ENCODE measurements around the gene UBE2D1. TPM values are rescaled to one million over a fixed set of nuclear protein-coding genes. Genes with fewer than 3 reads are reported as not detected.

The UBE2D1 gene
- total and polyA plus RNA-seq, 2 donors (not counting 3 experiments of a cell fraction or from before 2014, with no cell fraction given) = 13.5 to 14.5 TPM

DNA sequence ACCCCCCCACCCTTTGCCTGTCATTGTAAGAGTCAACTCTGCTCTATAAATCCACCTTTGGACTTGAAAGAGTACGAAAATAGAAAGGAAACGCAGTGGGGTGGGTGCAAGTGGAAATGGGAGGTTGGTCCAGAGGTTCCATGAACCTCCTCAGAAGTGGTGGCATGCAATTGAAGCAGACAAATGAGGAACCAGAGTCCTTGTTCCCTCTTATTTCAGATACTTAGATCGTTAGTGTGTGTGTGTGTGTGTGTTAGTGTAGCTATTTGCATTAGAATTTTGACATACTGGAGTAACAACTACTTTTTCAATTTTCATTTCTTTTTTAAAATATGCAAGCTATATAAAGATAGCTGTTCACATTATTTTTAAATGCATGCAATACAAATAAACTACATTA is 32.3 kb downstream of the UBE2D1 start:
- Histone ChIP-seq H3K9me1 (replicated peaks; ENCODE audit: control insufficient read depth, extremely low read depth, insufficient read depth, low read length) (no peaks in the 10 kb centered on the region), H4K20me1 (replicated peaks; ENCODE audit: control insufficient read depth, extremely low read depth, insufficient read depth, low read length) (no peaks in the 10 kb centered on the region), H3K36me3 (ENCODE audit: control insufficient read depth in 2 of 2, extremely low read depth in 1 of 2, insufficient read depth in 2 of 2, low read length in 2 of 2) (no peaks in the 10 kb centered on the region), H2AFZ (ENCODE audit: low read depth, low read length) (no peak overlapping the region), H3K27me3 (ENCODE audit: control insufficient read depth in 2 of 2, insufficient read depth in 2 of 2, low read length in 2 of 2) (no peaks in the 10 kb centered on the region), H3K9ac (replicated peaks; ENCODE audit: extremely low read depth, insufficient read depth, low read length) (no peak overlapping the region), H3K27ac (ENCODE audit: insufficient read depth, low read depth, low read length) (no peak overlapping the region), H3K9me3 (replicated peaks; ENCODE audit: control insufficient read depth, insufficient read depth, low read length) (no peaks in the 10 kb centered on the region), H3K4me1 (ENCODE audit: control insufficient read depth, extremely low read depth, insufficient read depth, low read length) (no peaks in the 10 kb centered on the region), H3K4me3 (replicated peaks in 1 of 3; ENCODE audit: insufficient read depth in 1 of 3, low read depth in 1 of 3, low read length in 3 of 3) (no peak overlapping the region), H3K79me2 (ENCODE audit: control insufficient read depth, insufficient read depth, low read length) (no peaks in the 10 kb centered on the region), H3K4me2 (ENCODE audit: insufficient read depth, low read length) (no peak overlapping the region)
- ChIA-PET CTCF (interaction anchor here (0.8 to 1.2 kb wide), 5 partner anchors 9 to 25 kb away, joined by 3 to 4 read pairs (median 3); partner anchors contain the start of gene TFAM), POLR2A (no interaction called here)
- intact Hi-C loops (cut with micrococcal nuclease) = no loop called here
- FAIRE-seq (no peak), DNase-seq (ENCODE audit: low read depth, low spot score) (no peak)
- dilution Hi-C loops (cut with MboI; ENCODE audit: extremely low pct_ligation_motif_present, low sequenced_read_pairs) = no loop called here
- BruUV-seq (replicated peaks) = no TSS peak
- no peak for TF ChIP-seq FOS (IDR thresholded peaks at IDR 0.05; ENCODE audit: borderline replicate concordance, insufficient read depth, low read length)
- TF ChIP-seq, protein P1, sequence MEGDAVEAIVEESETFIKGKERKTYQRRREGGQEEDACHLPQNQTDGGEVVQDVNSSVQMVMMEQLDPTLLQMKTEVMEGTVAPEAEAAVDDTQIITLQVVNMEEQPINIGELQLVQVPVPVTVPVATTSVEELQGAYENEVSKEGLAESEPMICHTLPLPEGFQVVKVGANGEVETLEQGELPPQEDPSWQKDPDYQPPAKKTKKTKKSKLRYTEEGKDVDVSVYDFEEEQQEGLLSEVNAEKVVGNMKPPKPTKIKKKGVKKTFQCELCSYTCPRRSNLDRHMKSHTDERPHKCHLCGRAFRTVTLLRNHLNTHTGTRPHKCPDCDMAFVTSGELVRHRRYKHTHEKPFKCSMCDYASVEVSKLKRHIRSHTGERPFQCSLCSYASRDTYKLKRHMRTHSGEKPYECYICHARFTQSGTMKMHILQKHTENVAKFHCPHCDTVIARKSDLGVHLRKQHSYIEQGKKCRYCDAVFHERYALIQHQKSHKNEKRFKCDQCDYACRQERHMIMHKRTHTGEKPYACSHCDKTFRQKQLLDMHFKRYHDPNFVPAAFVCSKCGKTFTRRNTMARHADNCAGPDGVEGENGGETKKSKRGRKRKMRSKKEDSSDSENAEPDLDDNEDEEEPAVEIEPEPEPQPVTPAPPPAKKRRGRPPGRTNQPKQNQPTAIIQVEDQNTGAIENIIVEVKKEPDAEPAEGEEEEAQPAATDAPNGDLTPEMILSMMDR (IDR thresholded peaks at IDR 0.05; ENCODE audit: extremely low read depth in 1 of 2, insufficient read depth in 1 of 2, low read depth in 1 of 2, low read length in 2 of 2) = no peak
- TF ChIP-seq MYC (IDR thresholded peaks at IDR 0.05; ENCODE audit: low read depth, low read length) = no peak
- TF ChIP-seq POLR2A (IDR thresholded peaks at IDR 0.05; ENCODE audit: low read depth, low read length) = no peak
- TF ChIP-seq POLR2AphosphoS5 (IDR thresholded peaks at IDR 0.05; ENCODE audit: insufficient read depth, low read depth, low read length) = no peak
- no peak for TF ChIP-seq EZH2 (IDR thresholded peaks at IDR 0.05; ENCODE audit: borderline replicate concordance, low read depth, low read length, severe bottlenecking)
- no peak for TF ChIP-seq GATA2 (IDR thresholded peaks at IDR 0.05; ENCODE audit: insufficient read depth, insufficient read length, low read depth, low read length)
- TF ChIP-seq JUN (IDR thresholded peaks at IDR 0.05; ENCODE audit: borderline replicate concordance, insufficient read depth, insufficient read length, low read depth) = no peak
- TF ChIP-seq, protein P2, sequence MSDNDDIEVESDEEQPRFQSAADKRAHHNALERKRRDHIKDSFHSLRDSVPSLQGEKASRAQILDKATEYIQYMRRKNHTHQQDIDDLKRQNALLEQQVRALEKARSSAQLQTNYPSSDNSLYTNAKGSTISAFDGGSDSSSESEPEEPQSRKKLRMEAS (IDR thresholded peaks at IDR 0.05; ENCODE audit: insufficient read depth, insufficient read length) = no peak
